Panc1 (cell line): ENCODE data around the gene NOTUM. TPM values are rescaled to one million over a fixed set of nuclear protein-coding genes. Genes with fewer than 3 reads are reported as not detected.

Source experiments
- ATAC-seq: fragments of 200-7000 bp; cut with Tn5 transposase; 2 replicates; pipeline ENCODE4 v1.9.1; 2020; ENCODE audit warnings: mild to moderate bottlenecking, moderate library complexity
- BruUV-seq: library from RNA; stranded (reverse); fragments of 400-500 nt; replicated peaks from 2 replicates; lab custom pipeline; 2021; lab: Mats Ljungman, UMichigan
- CTCF ChIA-PET: fragments of 300-600 bp; sonication (Branson Sonifier 250); formaldehyde crosslinking; loops from one replicate; lab custom pipeline; 2022; ENCODE audit warnings: antibody characterized with exemption; lab: Charles Lee
- POLR2A ChIA-PET: fragments of 300-600 bp; sonication (Branson Sonifier 250); formaldehyde crosslinking; loops from one replicate; lab custom pipeline; 2022; ENCODE audit warnings: antibody characterized with exemption; lab: Charles Lee
- DNase-seq: peaks from one replicate; pipeline ENCODE4 v3.0.0-alpha.2; 2010; ENCODE audit warnings: low read depth, low spot score
- H3K27ac ChIP-seq: 2 replicates; pipeline ENCODE4 v1.5.1; 2011; ENCODE audit warnings: mild to moderate bottlenecking, low read length, inconsistent platforms
- H3K27me3 ChIP-seq: fragments of 200-500 bp; sonication (Bioruptor generic); 2 replicates; pipeline ENCODE4 v1.6.0; 2014; ENCODE audit warnings: low read length, inconsistent platforms; ENCODE audit not compliant: control insufficient read depth, insufficient read depth
- H3K36me3 ChIP-seq: fragments of 200-500 bp; sonication (Bioruptor generic); 2 replicates; pipeline ENCODE4 v1.5.1; 2014; ENCODE audit warnings: inconsistent platforms, mild to moderate bottlenecking, low read length, moderate library complexity; ENCODE audit not compliant: control insufficient read depth, insufficient read depth
- H3K4me1 ChIP-seq: 2 replicates; pipeline ENCODE4 v1.5.1; 2011; ENCODE audit warnings: inconsistent platforms, mild to moderate bottlenecking, low read length, moderate library complexity; ENCODE audit not compliant: control insufficient read depth, insufficient read depth
- H3K4me3 ChIP-seq, 2 experiments: 2 replicates each; pipeline ENCODE4 v1.5.1; 2011 to 2012; ENCODE audit warnings: low read depth in 2 of 2, low read length in 2 of 2, mild to moderate bottlenecking in 2 of 2, inconsistent platforms in 1 of 2, moderate library complexity in 1 of 2
- H3K9me3 ChIP-seq: fragments of 200-500 bp; sonication (Bioruptor generic); 2 replicates; pipeline ENCODE4 v1.5.1; 2014; ENCODE audit warnings: low read depth, mild to moderate bottlenecking, inconsistent platforms, low read length, moderate library complexity; ENCODE audit not compliant: control insufficient read depth, insufficient read depth
- CTCF ChIP-seq: fragments of 450-650 bp; IDR thresholded peaks from 2 replicates; pipeline ENCODE4 v1.5.1; 2017; ENCODE audit warnings: mild to moderate bottlenecking
- POLR2AphosphoS5 ChIP-seq: IDR thresholded peaks from 2 replicates; pipeline ENCODE4 v1.6.1; 2012; ENCODE audit warnings: mild to moderate bottlenecking, low read depth, low read length, moderate library complexity
- REST ChIP-seq, 2 experiments: IDR thresholded peaks; 2 replicates each; pipeline ENCODE4 v1.6.1; 2011 to 2012; ENCODE audit warnings: low read depth in 2 of 2, control low read depth in 1 of 2, low read length in 1 of 2, mild to moderate bottlenecking in 1 of 2, moderate library complexity in 1 of 2; ENCODE audit not compliant: insufficient read depth in 1 of 2
- SIN3A ChIP-seq: IDR thresholded peaks from 2 replicates; pipeline ENCODE4 v1.6.1; 2012; ENCODE audit warnings: low read depth, mild to moderate bottlenecking, low read length, moderate library complexity, borderline replicate concordance; ENCODE audit not compliant: insufficient read depth
- TCF7L2 ChIP-seq: IDR thresholded peaks from 2 replicates; pipeline ENCODE4 v1.6.1; 2011; ENCODE audit warnings: mild to moderate bottlenecking, low read depth, low read length, inconsistent platforms
- in situ Hi-C: cut with HindIII; loops from 2 replicates; pipeline ENCODE4 v1.10.0; 2016; ENCODE audit warnings: low sequenced_read_pairs, low pct_unique_long_range_greater_than_20kb
- intact Hi-C: fragments of 100-400 bp; cut with micrococcal nuclease; formaldehyde crosslinking; loops from one replicate; pipeline ENCODE4 v1.10.0; 2022; ENCODE audit not compliant: unreplicated experiment
- total RNA-seq: library from RNA; stranded (reverse); gene quantifications from one replicate; pipeline ENCODE4 v1.2.1, GENCODE V29; 2021; ENCODE audit not compliant: unreplicated experiment

NOTUM gene
- total RNA-seq, 1 experiment from 2014 or later: 2.0 TPM

GRCh38 chr17:81903896-81904599, 56.9 kb downstream of the NOTUM start:
- CTCF ChIA-PET: no interaction called here
- no peaks in the 10 kb centered on the region for H3K36me3 ChIP-seq
- TF ChIP-seq REST (IDR thresholded peaks at IDR 0.05; ENCODE audit: insufficient read depth in 1 of 2, low read depth in 2 of 2, low read length in 1 of 2) (no peak), TCF7L2 (no peak), CTCF (no peak), POLR2AphosphoS5 (no peak), SIN3A (no peak)
- POLR2A ChIA-PET: no interaction called here
- no peak overlapping the region for H3K4me3 ChIP-seq
- ATAC-seq: no peak
- no peaks in the 10 kb centered on the region for H3K9me3 ChIP-seq
- BruUV-seq: no TSS peak
- no peak for DNase-seq
- intact Hi-C loops: no loop called here
- in situ Hi-C loops: no loop called here
- no peak overlapping the region for H3K27ac ChIP-seq
- H3K27me3 ChIP-seq: no peaks in the 10 kb centered on the region
- H3K4me1 ChIP-seq: peaks cover 10% of the 10 kb centered on the region

- ChIA-PET CTCF (no interaction called here), POLR2A (no interaction called here)
- H3K27me3 ChIP-seq: no peaks in the 10 kb centered on the region
- BruUV-seq: no TSS peak
- TF ChIP-seq POLR2AphosphoS5: no peak
- TF ChIP-seq CTCF: no peak
- DNase-seq: no peak
- H3K4me1 ChIP-seq: peaks cover 16% of the 10 kb centered on the region
- no peak for ATAC-seq
- H3K27ac ChIP-seq: no peak overlapping the region
- no peak overlapping the region for H3K4me3 ChIP-seq
- in situ Hi-C loops: no loop called here
- intact Hi-C loops: no loop called here
- no peaks in the 10 kb centered on the region for H3K9me3 ChIP-seq
- no peaks in the 10 kb centered on the region for H3K36me3 ChIP-seq
Measured at GRCh38 chr17:81903415-81903831, 57.6 kb downstream of the NOTUM start.
